ENCODE measurements around the gene CDCA5.

Gene CDCA5

GRCh38 chr11:65040847-65041622, 42.8 kb downstream of the CDCA5 start, which contains the start of gene SAC3D1:
Gene SAC3D1 (plus strand): TSS chr11:65041210. CDS start chr11:65041293, 83 bp downstream.
- peak; percentile 94 for DNase-seq

- no peak for DNase-seq
Observed at GRCh38 chr11:65040520-65040846, 43.4 kb downstream of the CDCA5 start.

GRCh38 chr11:65036931-65037330, 46.9 kb downstream of the CDCA5 start:
- no peak for DNase-seq

- no peak for DNase-seq
Observed at GRCh38 chr11:65035579-65035978, 48.3 kb downstream of the CDCA5 start.

- DNase-seq, result no peak
Observed at GRCh38 chr11:65034423-65034822, 49.4 kb downstream of the CDCA5 start.

GRCh38 chr11:65032216-65032615, 51.6 kb downstream of the CDCA5 start:
- no peak for DNase-seq
